Measurements from ENCODE around the gene POU3F3.

The POU3F3 gene

GRCh38 chr2:104853534-104854497 lies at the start of gene POU3F3:
TSS of gene POU3F3 (plus strand) at chr2:104854115. CDS start at chr2:104855511, 1,396 bp downstream.
- no peak for DNase-seq (ENCODE audit: low read depth in 3 of 3, low spot score in 1 of 3)

GRCh38 chr2:104804148-104804890 lies 49.6 kb upstream of the POU3F3 start:
- no peak for DNase-seq (ENCODE audit: low read depth in 3 of 3, low spot score in 1 of 3)

GRCh38 chr2:104812286-104812685 lies 41.6 kb upstream of the POU3F3 start:
- DNase-seq (ENCODE audit: low read depth in 3 of 3, low spot score in 1 of 3): no peak

- no peak for DNase-seq (ENCODE audit: low read depth in 3 of 3, low spot score in 1 of 3)
These were observed 37.8 kb upstream of the POU3F3 start for GRCh38 chr2:104816143-104816542.

- no peak for DNase-seq (ENCODE audit: low read depth in 3 of 3, low spot score in 1 of 3)
These were observed 35.7 kb upstream of the POU3F3 start for GRCh38 chr2:104818264-104818663.

GRCh38 chr2:104820126-104820525 lies 33.8 kb upstream of the POU3F3 start:
- no peak for DNase-seq (ENCODE audit: low read depth in 3 of 3, low spot score in 1 of 3)

- no peak for DNase-seq (ENCODE audit: low read depth in 3 of 3, low spot score in 1 of 3)
These were observed 28.6 kb upstream of the POU3F3 start for GRCh38 chr2:104825124-104825865.

- no peak for DNase-seq (ENCODE audit: low read depth in 3 of 3, low spot score in 1 of 3)
These were observed 27.9 kb upstream of the POU3F3 start for GRCh38 chr2:104826016-104826415.

GRCh38 chr2:104831742-104832141 lies 22.2 kb upstream of the POU3F3 start:
- DNase-seq (ENCODE audit: low read depth in 3 of 3, low spot score in 1 of 3): no peak

- no peak for DNase-seq (ENCODE audit: low read depth in 3 of 3, low spot score in 1 of 3)
These were observed 19.3 kb upstream of the POU3F3 start for GRCh38 chr2:104834431-104835153.

GRCh38 chr2:104836265-104836664 lies 17.6 kb upstream of the POU3F3 start:
- no peak for DNase-seq (ENCODE audit: low read depth in 3 of 3, low spot score in 1 of 3)

GRCh38 chr2:104836841-104837240 lies 17.1 kb upstream of the POU3F3 start:
- DNase-seq (ENCODE audit: low read depth in 3 of 3, low spot score in 1 of 3): no peak

GRCh38 chr2:104840156-104840555 lies 13.8 kb upstream of the POU3F3 start:
- no peak for DNase-seq (ENCODE audit: low read depth in 3 of 3, low spot score in 1 of 3)

GRCh38 chr2:104840893-104841585 lies 12.9 kb upstream of the POU3F3 start:
- DNase-seq (ENCODE audit: low read depth in 3 of 3, low spot score in 1 of 3): no peak

- no peak for DNase-seq (ENCODE audit: low read depth in 3 of 3, low spot score in 1 of 3)
These were observed 12.2 kb upstream of the POU3F3 start for GRCh38 chr2:104841744-104842143.

GRCh38 chr2:104844807-104845551 lies 8.9 kb upstream of the POU3F3 start:
- no peak for DNase-seq (ENCODE audit: low read depth in 3 of 3, low spot score in 1 of 3)

- no peak for DNase-seq (ENCODE audit: low read depth in 3 of 3, low spot score in 1 of 3)
These were observed 8.4 kb upstream of the POU3F3 start for GRCh38 chr2:104845552-104845931.

- no peak for DNase-seq (ENCODE audit: low read depth in 3 of 3, low spot score in 1 of 3)
These were observed 7.7 kb upstream of the POU3F3 start for GRCh38 chr2:104845946-104846785.
